ENCODE measurements around the gene NELFCD. TPM values are rescaled to one million over a fixed set of nuclear protein-coding genes. Genes with fewer than 3 reads are reported as not detected.

NELFCD gene
- total RNA-seq, 2 donors from 2014 or later = 55.0 to 85.2 TPM

- 77% methylated on average over 14 of the region's 14 CpGs for WGBS
- intact Hi-C loops (cut with DNase I) = no loop called here
- no peak overlapping the region for H3K27ac ChIP-seq
- no peaks in the 10 kb centered on the region for H3K27me3 ChIP-seq (replicated peaks; ENCODE audit: insufficient read depth)
- no peaks in the 10 kb centered on the region for H3K36me3 ChIP-seq
- H3K4me1 ChIP-seq (replicated peaks) = no peaks in the 10 kb centered on the region
- DNase-seq (ENCODE audit: low spot score) = no peak
- H3K9me3 ChIP-seq = no peaks in the 10 kb centered on the region
- TF ChIP-seq POLR2AphosphoS5 (IDR thresholded peaks at IDR 0.05) (no peak), POLR2A (IDR thresholded peaks at IDR 0.05) (no peak)
- TF ChIP-seq, protein P1, sequence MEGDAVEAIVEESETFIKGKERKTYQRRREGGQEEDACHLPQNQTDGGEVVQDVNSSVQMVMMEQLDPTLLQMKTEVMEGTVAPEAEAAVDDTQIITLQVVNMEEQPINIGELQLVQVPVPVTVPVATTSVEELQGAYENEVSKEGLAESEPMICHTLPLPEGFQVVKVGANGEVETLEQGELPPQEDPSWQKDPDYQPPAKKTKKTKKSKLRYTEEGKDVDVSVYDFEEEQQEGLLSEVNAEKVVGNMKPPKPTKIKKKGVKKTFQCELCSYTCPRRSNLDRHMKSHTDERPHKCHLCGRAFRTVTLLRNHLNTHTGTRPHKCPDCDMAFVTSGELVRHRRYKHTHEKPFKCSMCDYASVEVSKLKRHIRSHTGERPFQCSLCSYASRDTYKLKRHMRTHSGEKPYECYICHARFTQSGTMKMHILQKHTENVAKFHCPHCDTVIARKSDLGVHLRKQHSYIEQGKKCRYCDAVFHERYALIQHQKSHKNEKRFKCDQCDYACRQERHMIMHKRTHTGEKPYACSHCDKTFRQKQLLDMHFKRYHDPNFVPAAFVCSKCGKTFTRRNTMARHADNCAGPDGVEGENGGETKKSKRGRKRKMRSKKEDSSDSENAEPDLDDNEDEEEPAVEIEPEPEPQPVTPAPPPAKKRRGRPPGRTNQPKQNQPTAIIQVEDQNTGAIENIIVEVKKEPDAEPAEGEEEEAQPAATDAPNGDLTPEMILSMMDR (IDR thresholded peaks at IDR 0.05) = no peak
- no peak overlapping the region for H3K4me3 ChIP-seq
These were observed 15.6 kb upstream of the NELFCD start for GRCh38 chr20:58965270-58966064.

- no peaks in the 10 kb centered on the region for H3K27me3 ChIP-seq (replicated peaks; ENCODE audit: insufficient read depth)
- H3K27ac ChIP-seq = no peak overlapping the region
- 71% methylated on average over 10 of the region's 10 CpGs for WGBS
- H3K4me3 ChIP-seq = no peak overlapping the region
- intact Hi-C loops (cut with DNase I) = no loop called here
- H3K9me3 ChIP-seq = no peaks in the 10 kb centered on the region
- H3K36me3 ChIP-seq = no peaks in the 10 kb centered on the region
- H3K4me1 ChIP-seq (replicated peaks) = no peaks in the 10 kb centered on the region
- no peak for DNase-seq (ENCODE audit: low spot score)
- TF ChIP-seq POLR2AphosphoS5 (IDR thresholded peaks at IDR 0.05) (no peak), POLR2A (IDR thresholded peaks at IDR 0.05) (no peak)
- TF ChIP-seq, protein P1 (IDR thresholded peaks at IDR 0.05) = no peak
These were observed 13.2 kb upstream of the NELFCD start for GRCh38 chr20:58967652-58968429.

GRCh38 chr20:58969439-58969838 is 11.6 kb upstream of the NELFCD start:
- intact Hi-C loops (cut with DNase I) = no loop called here
- WGBS = 67% methylated on average over 2 of the region's 2 CpGs

GRCh38 chr20:58970146-58970545 is 10.9 kb upstream of the NELFCD start:
- Histone ChIP-seq H3K27me3 (replicated peaks; ENCODE audit: insufficient read depth) (no peaks in the 10 kb centered on the region), H3K4me3 (no peak overlapping the region), H3K27ac (no peak overlapping the region), H3K9me3 (no peaks in the 10 kb centered on the region), H3K36me3 (no peaks in the 10 kb centered on the region), H3K4me1 (replicated peaks) (no peaks in the 10 kb centered on the region)
- WGBS = 95% methylated on average over 1 of the region's 1 CpG
- intact Hi-C loops (cut with DNase I) = no loop called here
- no peak for TF ChIP-seq POLR2A (IDR thresholded peaks at IDR 0.05)
- TF ChIP-seq, protein P1 (IDR thresholded peaks at IDR 0.05) = no peak
- TF ChIP-seq POLR2AphosphoS5 (IDR thresholded peaks at IDR 0.05) = no peak
- no peak for DNase-seq (ENCODE audit: low spot score)

More at GRCh38 chr20:58969439-58969838, 11.6 kb upstream of the NELFCD start:
- Histone ChIP-seq H3K27me3 (replicated peaks; ENCODE audit: insufficient read depth) (no peaks in the 10 kb centered on the region), H3K9me3 (no peaks in the 10 kb centered on the region), H3K27ac (no peak overlapping the region), H3K36me3 (no peaks in the 10 kb centered on the region), H3K4me3 (no peak overlapping the region), H3K4me1 (replicated peaks) (no peaks in the 10 kb centered on the region)
- TF ChIP-seq, protein P1 (IDR thresholded peaks at IDR 0.05) = no peak
- TF ChIP-seq POLR2A (IDR thresholded peaks at IDR 0.05) (no peak), POLR2AphosphoS5 (IDR thresholded peaks at IDR 0.05) (no peak)
- DNase-seq (ENCODE audit: low spot score) = no peak
